Neural crest cell (in vitro differentiated cells): ENCODE results near the gene GP1BA. TPM values are rescaled to one million over a fixed set of nuclear protein-coding genes. Genes with fewer than 3 reads are reported as not detected.

Experiments
- DNase-seq: peaks from one replicate; pipeline ENCODE4 v3.0.0; 2021; ENCODE audit warnings: low read depth, mixed read lengths, low spot score
- H3K27ac Mint-ChIP-seq: one replicate; pipeline ENCODE4 v1.8.0; 2021; ENCODE audit warnings: mild to moderate bottlenecking, mixed read lengths; ENCODE audit not compliant: unreplicated experiment
- H3K27me3 Mint-ChIP-seq: 2 replicates; pipeline ENCODE4 v1.8.0; 2021; ENCODE audit warnings: low read depth, mild to moderate bottlenecking, mixed read lengths
- H3K36me3 Mint-ChIP-seq: 2 replicates; pipeline ENCODE4 v1.8.0; 2021; ENCODE audit warnings: low read depth, mild to moderate bottlenecking, mixed read lengths
- H3K4me1 Mint-ChIP-seq: 2 replicates; pipeline ENCODE4 v1.8.0; 2021; ENCODE audit warnings: mixed read lengths
- H3K4me3 Mint-ChIP-seq: one replicate; pipeline ENCODE4 v1.8.0; 2021; ENCODE audit warnings: mild to moderate bottlenecking, mixed read lengths
- H3K9me3 Mint-ChIP-seq: 2 replicates; pipeline ENCODE4 v1.8.0; 2021; ENCODE audit warnings: mixed read lengths
- CTCF ChIP-seq: fragments of 200-600 bp; sonication (generic); conservative IDR thresholded peaks from 2 replicates; pipeline ENCODE4 v1.5.0; 2021; ENCODE audit warnings: antibody characterized with exemption, mild to moderate bottlenecking
- total RNA-seq: library from RNA; stranded (reverse); gene quantifications from 2 replicates; pipeline ENCODE4 v1.2.1, GENCODE V29; 2021

GP1BA gene
- total RNA-seq, 1 donor from 2014 or later, result not detected

DNA sequence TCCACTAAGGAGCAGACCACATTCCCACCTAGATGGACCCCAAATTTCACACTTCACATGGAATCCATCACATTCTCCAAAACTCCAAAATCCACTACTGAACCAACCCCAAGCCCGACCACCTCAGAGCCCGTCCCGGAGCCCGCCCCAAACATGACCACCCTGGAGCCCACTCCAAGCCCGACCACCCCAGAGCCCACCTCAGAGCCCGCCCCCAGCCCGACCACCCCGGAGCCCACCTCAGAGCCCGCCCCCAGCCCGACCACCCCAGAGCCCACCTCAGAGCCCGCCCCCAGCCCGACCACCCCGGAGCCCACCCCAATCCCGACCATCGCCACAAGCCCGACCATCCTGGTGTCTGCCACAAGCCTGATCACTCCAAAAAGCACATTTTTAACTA lies 1.6 kb downstream of the GP1BA start:
- TF ChIP-seq CTCF, result no peak

DNA sequence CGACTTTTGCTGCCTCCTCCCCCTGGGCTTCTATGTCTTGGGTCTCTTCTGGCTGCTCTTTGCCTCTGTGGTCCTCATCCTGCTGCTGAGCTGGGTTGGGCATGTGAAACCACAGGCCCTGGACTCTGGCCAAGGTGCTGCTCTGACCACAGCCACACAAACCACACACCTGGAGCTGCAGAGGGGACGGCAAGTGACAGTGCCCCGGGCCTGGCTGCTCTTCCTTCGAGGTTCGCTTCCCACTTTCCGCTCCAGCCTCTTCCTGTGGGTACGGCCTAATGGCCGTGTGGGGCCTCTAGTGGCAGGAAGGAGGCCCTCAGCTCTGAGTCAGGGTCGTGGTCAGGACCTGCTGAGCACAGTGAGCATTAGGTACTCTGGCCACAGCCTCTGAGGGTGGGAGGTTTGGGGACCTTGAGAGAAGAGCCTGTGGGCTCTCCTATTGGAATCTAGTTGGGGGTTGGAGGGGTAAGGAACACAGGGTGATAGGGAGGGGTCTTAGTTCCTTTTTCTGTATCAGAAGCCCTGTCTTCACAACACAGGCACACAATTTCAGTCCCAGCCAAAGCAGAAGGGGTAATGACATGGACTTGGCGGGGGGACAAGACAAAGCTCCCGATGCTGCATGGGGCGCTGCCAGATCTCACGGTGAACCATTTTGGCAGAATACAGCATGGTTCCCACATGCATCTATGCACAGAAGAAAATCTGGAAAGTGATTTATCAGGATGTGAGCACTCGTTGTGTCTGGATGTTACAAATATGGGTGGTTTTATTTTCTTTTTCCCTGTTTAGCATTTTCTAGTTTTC lies 2.3 kb downstream of the GP1BA start:
- no peaks in the 10 kb centered on the region for H3K27me3 Mint-ChIP-seq
- peak overlapping the region; percentile 79 for H3K4me3 Mint-ChIP-seq
- no peaks in the 10 kb centered on the region for H3K9me3 Mint-ChIP-seq
- H3K4me1 Mint-ChIP-seq, result peaks cover 24% of the 10 kb centered on the region
- no peak for DNase-seq
- peak; percentile 29 for TF ChIP-seq CTCF
- H3K36me3 Mint-ChIP-seq, result peaks cover 8% of the 10 kb centered on the region
- no peak overlapping the region for H3K27ac Mint-ChIP-seq

More for the DNA sequence above, 1.6 kb downstream of the GP1BA start:
- H3K9me3 Mint-ChIP-seq, result no peaks in the 10 kb centered on the region
- no peaks in the 10 kb centered on the region for H3K27me3 Mint-ChIP-seq
- H3K27ac Mint-ChIP-seq, result peak overlapping the region; percentile 57
- DNase-seq, result no peak
- H3K4me1 Mint-ChIP-seq, result peaks cover 18% of the 10 kb centered on the region
- H3K36me3 Mint-ChIP-seq, result peaks cover 8% of the 10 kb centered on the region
- H3K4me3 Mint-ChIP-seq, result peak overlapping the region; percentile 79

- no peak for TF ChIP-seq CTCF
- no peak for DNase-seq
- no peak overlapping the region for H3K27ac Mint-ChIP-seq
- H3K4me1 Mint-ChIP-seq, result peaks cover 31% of the 10 kb centered on the region
- peaks cover 10% of the 10 kb centered on the region for H3K36me3 Mint-ChIP-seq
- peak overlapping the region; percentile 78 for H3K4me3 Mint-ChIP-seq
- peaks cover 6% of the 10 kb centered on the region for H3K27me3 Mint-ChIP-seq
- H3K9me3 Mint-ChIP-seq, result no peaks in the 10 kb centered on the region
These were observed 3.6 kb downstream of the GP1BA start for GRCh38 chr17:4935650-4936049.

DNA sequence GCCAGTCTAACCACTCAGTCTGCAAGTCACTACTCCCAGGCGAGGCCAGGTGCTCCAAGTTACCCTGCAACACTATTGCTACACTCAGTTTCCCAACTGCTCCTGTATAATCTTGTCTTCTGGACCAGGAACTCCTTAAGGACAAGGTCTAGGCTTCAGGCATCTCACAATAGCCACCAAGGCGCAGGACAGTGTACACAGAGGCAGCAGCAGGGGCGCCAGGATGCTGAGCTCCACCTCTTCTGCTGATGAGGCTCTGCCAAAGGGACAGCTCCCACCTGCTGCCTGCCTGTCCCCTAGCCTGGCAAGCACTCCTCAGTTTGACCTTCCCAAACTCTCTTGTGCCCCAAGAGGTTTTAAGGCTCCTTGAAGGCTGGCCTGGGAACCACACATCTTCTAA lies 4.4 kb downstream of the GP1BA start:
- H3K27me3 Mint-ChIP-seq, result peaks cover 6% of the 10 kb centered on the region
- peak overlapping the region; percentile 78 for H3K4me3 Mint-ChIP-seq
- H3K36me3 Mint-ChIP-seq, result peaks cover 7% of the 10 kb centered on the region
- DNase-seq, result no peak
- no peaks in the 10 kb centered on the region for H3K9me3 Mint-ChIP-seq
- H3K4me1 Mint-ChIP-seq, result peaks cover 37% of the 10 kb centered on the region
- TF ChIP-seq CTCF, result no peak
- no peak overlapping the region for H3K27ac Mint-ChIP-seq

- peaks cover 44% of the 10 kb centered on the region for H3K4me1 Mint-ChIP-seq
- DNase-seq, result no peak
- no peak for TF ChIP-seq CTCF
- no peak overlapping the region for H3K27ac Mint-ChIP-seq
- no peaks in the 10 kb centered on the region for H3K9me3 Mint-ChIP-seq
- H3K36me3 Mint-ChIP-seq, result peaks cover 10% of the 10 kb centered on the region
- H3K4me3 Mint-ChIP-seq, result peak overlapping the region; percentile 96
- H3K27me3 Mint-ChIP-seq, result peaks cover 6% of the 10 kb centered on the region
These were observed 5.5 kb downstream of the GP1BA start for GRCh38 chr17:4937553-4937952.
